Small intestine (tissue), 7 donors: ENCODE data around the gene CCR5. TPM values are rescaled to one million over a fixed set of nuclear protein-coding genes. Genes with fewer than 3 reads are reported as not detected.
"Not testable (repeated sequence)": the region's sequence is repeated elsewhere in the genome, so short reads cannot be mapped to it uniquely, and the experiment has no call there.

Source experiments
- DNase-seq, 2 donors: peaks; one replicate each; pipeline versions ENCODE4 v3.0.0 to v3.0.0-alpha.2; 2013
- FAIRE-seq: peaks from 2 replicates; lab custom pipeline; 2012; peaks lifted over from hg19 to GRCh38; lab: Jason Lieb, UNC
- H3K27ac ChIP-seq, 3 donors: one replicate each; pipeline ENCODE4 v1.5.1; 2013; ENCODE audit warnings: low read length in 2 of 3, mild to moderate bottlenecking in 2 of 3, control low read depth in 1 of 3, inconsistent platforms in 1 of 3, low read depth in 1 of 3, moderate library complexity in 1 of 3
- H3K27me3 ChIP-seq, 3 donors: one replicate each; pipeline ENCODE4 v1.6.1; 2013; ENCODE audit warnings: low read length in 3 of 3, inconsistent platforms in 1 of 3; ENCODE audit not compliant: control insufficient read depth in 3 of 3, insufficient read depth in 3 of 3
- H3K36me3 ChIP-seq, 3 donors: one replicate each; pipeline ENCODE4 v1.6.1; 2013; ENCODE audit warnings: low read length in 3 of 3, inconsistent platforms in 1 of 3, low read depth in 1 of 3, mild to moderate bottlenecking in 1 of 3, moderate library complexity in 1 of 3; ENCODE audit not compliant: control insufficient read depth in 3 of 3, insufficient read depth in 2 of 3
- H3K4me1 ChIP-seq, 3 donors: one replicate each; pipeline ENCODE4 v1.6.1; 2013; ENCODE audit warnings: low read length in 2 of 3, inconsistent platforms in 1 of 3, low read depth in 1 of 3, mild to moderate bottlenecking in 1 of 3, moderate library complexity in 1 of 3; ENCODE audit not compliant: control insufficient read depth in 3 of 3, insufficient read depth in 2 of 3
- H3K4me3 ChIP-seq, 3 donors: one replicate each; pipeline ENCODE4 v1.5.1; 2013; ENCODE audit warnings: low read length in 3 of 3, control low read depth in 1 of 3, inconsistent platforms in 1 of 3, low read depth in 1 of 3, mild to moderate bottlenecking in 1 of 3, moderate library complexity in 1 of 3
- H3K9me3 ChIP-seq, 2 donors: one replicate each; pipeline ENCODE4 v1.6.1; 2013; ENCODE audit warnings: low read depth in 1 of 2, low read length in 1 of 2; ENCODE audit not compliant: control insufficient read depth in 2 of 2, insufficient read depth in 1 of 2
- WGBS, 3 donors: extraction: QIAGEN DNeasy Blood & Tissue Kit; methylation state at CpG; one replicate each; pipeline ENCODE4 v1.1.7; 2013; 5-methylcytosine and 5-hydroxymethylcytosine counted together
- polyA plus RNA-seq, 4 donors: library from polyadenylated mRNA; stranded (reverse) in 3 of 4; unstranded in 1 of 4; fragments of 200-250 nt in 3 of 4; fragments of 120-200 nt in 1 of 4; gene quantifications; one replicate each; pipeline versions ENCODE4 v1.2.1 to v1.2.3, GENCODE V29; 2013
- donor health status: healthy with polysubstance abuse.
- donor health status: control.
- donor health status: control.
- donor health status: Bipolar disorder and iron deficiency.
- donor health status: healthy.

CCR5 gene
- polyA plus RNA-seq, 4 donors, result 0.81 to 1.5 (median 0.92) TPM

DNA sequence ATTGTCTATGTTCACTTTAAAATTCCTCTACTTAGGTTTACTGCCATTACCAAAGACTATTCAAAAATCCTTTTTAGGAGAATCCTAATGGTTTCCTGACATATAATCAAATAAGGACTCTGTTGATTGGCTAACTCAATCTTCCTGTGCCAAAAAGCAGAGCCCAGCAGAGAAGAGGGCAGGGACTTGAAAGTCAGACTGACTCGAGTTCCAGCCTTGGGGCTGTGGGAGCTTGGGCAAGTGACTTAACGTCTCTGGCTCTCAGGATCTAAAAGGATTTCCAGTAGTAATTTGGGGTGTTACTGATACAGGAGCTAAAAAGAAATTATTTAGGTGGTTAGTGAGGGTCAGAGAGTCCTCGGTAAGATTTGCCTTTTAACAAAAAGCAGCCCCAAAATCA is 10.9 kb downstream of the CCR5 start:
- Histone ChIP-seq H3K4me3 (no peak overlapping the region), H3K27me3 (no peaks in the 10 kb centered on the region), H3K36me3 (no peaks in the 10 kb centered on the region), H3K4me1 (peaks cover 0 to 11% (median 3%) of the 10 kb centered on the region in 3 donors), H3K27ac (no peak overlapping the region), H3K9me3 (no peaks in the 10 kb centered on the region)
- DNase-seq (no peak), FAIRE-seq (no peak)
- 58 to 62% (median 59%) methylated on average over 3 of the region's 3 CpGs for WGBS, 3 donors

DNA sequence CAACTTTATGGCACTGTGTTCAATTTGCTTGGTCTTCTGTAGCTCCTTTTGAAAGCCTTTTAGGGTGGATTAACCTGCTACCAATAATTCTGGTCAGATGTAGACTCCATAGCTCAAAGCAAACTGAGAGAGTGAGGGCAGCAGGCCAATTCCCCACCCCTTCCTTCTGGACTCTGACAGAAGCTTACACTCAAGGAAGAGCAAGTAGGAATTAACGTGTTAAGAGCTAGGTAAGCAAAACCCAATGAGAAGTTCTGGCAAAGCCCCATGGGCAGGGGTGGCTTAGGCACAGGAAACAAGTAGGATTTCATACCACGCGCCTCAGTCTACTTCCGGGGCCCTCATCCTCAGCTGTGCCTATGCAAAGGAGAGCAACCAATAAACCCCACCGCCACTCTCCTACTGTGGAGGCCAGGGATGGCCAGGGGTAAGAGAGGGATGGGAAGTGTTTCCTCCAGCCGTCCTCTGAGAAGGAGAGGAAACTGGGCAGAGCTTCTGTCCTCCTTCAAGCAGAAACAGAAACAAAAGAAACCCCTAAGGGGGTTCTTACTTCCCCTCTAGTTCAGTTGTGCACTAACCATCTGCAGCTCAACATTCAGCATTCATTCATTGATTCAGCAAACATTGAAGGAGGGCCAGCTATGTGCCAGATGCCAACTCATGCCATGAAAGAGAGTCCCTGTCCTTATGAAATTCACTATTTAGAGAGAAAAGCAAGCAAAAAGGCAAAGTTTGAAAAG is 12.6 kb downstream of the CCR5 start:
- FAIRE-seq (no peak), DNase-seq (peak in 1 of 2 donors; percentile 64)
- H3K4me1 ChIP-seq, result peaks cover 0 to 11% (median 3%) of the 10 kb centered on the region in 3 donors
- H3K36me3 ChIP-seq, result no peaks in the 10 kb centered on the region
- H3K27me3 ChIP-seq, result no peaks in the 10 kb centered on the region
- H3K4me3 ChIP-seq, result no peak overlapping the region
- 38 to 54% (median 49%) methylated on average over 6 of the region's 6 CpGs for WGBS, 3 donors
- H3K27ac ChIP-seq, result no peak overlapping the region
- H3K9me3 ChIP-seq, result peaks cover 0 to 6% of the 10 kb centered on the region in 2 donors

DNA sequence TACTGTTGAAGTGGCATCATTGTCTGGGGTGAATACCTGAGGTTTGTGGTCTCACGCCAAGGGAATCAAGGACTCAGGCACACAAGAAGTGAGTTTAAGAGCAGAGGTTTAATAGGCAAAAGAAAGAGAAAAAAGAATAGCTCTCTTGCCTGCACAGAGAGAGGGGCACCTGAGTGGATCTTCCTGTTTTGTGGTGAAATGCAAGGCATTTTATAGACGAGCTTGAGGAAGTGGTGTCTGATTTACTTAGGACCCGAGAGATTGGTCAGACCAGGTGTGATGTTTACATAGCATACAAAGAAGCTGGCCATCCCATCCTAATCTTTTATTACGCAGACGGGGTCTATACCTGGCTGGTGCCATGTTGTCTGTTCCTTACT is 13.2 kb downstream of the CCR5 start:
- Histone ChIP-seq H3K36me3 (no peaks in the 10 kb centered on the region), H3K9me3 (peaks cover 0 to 6% of the 10 kb centered on the region in 2 donors), H3K27ac (no peak overlapping the region), H3K4me1 (peaks cover 0 to 11% (median 3%) of the 10 kb centered on the region in 3 donors), H3K27me3 (no peaks in the 10 kb centered on the region), H3K4me3 (no peak overlapping the region)
- DNase-seq (no peak), FAIRE-seq (no peak)
- WGBS, 3 donors, result 51 to 59% (median 53%) methylated on average over 5 of the region's 5 CpGs

DNA sequence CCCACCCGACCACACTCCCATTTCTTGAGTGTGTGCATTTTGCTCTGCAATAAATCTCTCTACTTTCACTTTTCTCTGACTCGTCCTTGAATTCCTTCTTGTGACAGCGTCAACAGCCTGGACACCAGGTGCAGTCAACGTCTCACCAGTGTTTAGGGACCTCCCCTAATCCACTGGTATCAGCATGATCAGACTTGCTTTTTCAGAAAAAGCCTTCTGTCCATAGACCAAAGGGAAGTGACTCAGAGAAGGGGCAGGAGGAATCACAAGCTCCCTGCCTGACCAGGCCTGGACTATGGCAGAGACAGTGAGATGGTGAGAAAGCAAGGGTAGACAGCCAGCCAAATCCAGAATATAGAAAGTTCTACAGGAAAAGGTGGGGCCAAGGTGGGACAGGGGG is 15.5 kb downstream of the CCR5 start:
- H3K4me1 ChIP-seq, result peaks cover 0 to 8% (median 3%) of the 10 kb centered on the region in 3 donors
- peak; percentile 59 to 79 for DNase-seq
- peaks cover 0 to 6% of the 10 kb centered on the region in 2 donors for H3K9me3 ChIP-seq
- FAIRE-seq, result no peak
- H3K4me3 ChIP-seq, result no peak overlapping the region
- H3K27ac ChIP-seq, result peak overlapping the region in 1 of 3 donors; percentile 12
- 9 to 34% (median 14%) methylated on average over 4 of the region's 4 CpGs for WGBS, 3 donors
- no peaks in the 10 kb centered on the region for H3K36me3 ChIP-seq
- H3K27me3 ChIP-seq, result no peaks in the 10 kb centered on the region

DNA sequence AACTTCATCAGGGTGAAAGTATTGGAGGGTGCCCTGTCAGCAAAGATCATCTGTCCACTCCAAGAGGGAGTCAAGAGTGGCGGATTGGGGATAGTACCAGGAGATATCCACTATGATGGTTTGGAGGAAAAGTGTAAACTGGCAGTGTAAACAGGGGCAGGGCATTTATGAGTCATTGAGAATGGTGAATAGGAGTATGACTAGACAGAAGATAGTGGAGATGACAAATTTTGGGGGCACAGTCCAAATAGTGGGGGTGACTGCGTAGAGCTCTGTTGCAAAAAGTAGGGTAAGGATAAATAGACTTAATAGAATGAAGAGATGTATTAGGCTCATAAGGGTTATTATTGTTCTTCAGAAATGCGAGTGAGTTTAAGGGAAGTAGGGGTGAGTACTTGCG is 18.1 kb downstream of the CCR5 start:
- FAIRE-seq, H3K4me1 ChIP-seq, H3K9me3 ChIP-seq, H3K4me3 ChIP-seq, H3K27me3 ChIP-seq, H3K36me3 ChIP-seq, DNase-seq, H3K27ac ChIP-seq: not testable (repeated sequence)
- WGBS, 3 donors, result 91 to 97% (median 93%) methylated on average over 4 of the region's 4 CpGs

DNA sequence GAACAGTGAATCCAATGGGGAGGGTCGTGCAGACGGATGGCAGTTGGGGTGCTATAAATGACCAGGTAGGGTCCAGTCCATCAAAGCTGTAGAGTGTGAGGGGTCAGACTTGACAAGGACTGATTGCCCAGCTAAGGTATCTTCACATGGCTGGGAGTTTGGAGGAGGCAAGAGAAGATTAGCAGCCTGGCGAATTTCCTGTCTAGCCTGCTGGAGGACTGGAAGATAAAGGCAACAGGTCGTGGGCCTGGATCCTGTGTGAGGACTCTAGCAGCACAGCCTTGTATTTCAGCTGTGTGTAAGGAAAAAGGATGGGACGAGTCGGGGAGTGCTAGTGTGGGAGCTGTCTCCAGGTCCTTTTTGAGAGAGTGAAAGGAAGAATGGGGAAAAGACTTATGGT is 18.6 kb downstream of the CCR5 start:
- peaks cover 0 to 2% (median 0%) of the 10 kb centered on the region in 3 donors for H3K36me3 ChIP-seq
- FAIRE-seq, result no peak
- no peak overlapping the region for H3K4me3 ChIP-seq
- no peak for DNase-seq
- peaks cover 0 to 6% of the 10 kb centered on the region in 2 donors for H3K9me3 ChIP-seq
- no peaks in the 10 kb centered on the region for H3K27me3 ChIP-seq
- WGBS, 3 donors, result 87 to 89% (median 89%) methylated on average over 6 of the region's 6 CpGs
- no peak overlapping the region for H3K27ac ChIP-seq
- H3K4me1 ChIP-seq, result peaks cover 0 to 11% (median 0%) of the 10 kb centered on the region in 3 donors

DNA sequence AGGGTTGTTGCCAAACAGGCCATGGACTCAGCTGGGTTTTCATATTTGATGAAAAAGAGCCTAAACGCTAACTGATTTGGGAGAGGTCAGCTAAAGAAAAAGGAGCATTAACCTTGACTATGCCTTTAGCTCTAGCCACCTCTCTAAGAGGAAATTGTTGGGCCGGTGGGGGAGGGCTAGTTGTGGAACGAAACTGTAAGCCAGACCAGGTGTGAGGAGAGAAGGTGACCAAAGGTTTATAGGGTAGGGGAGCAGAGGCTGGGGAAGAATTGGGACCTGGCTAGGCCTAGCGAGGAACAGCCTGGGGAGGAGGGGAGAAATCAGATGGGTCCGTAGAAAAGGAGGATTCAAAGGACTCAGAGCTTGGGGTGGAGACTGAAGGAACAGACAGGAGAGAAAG is 20.8 kb downstream of the CCR5 start:
- peaks cover 0 to 16% (median 0%) of the 10 kb centered on the region in 3 donors for H3K4me1 ChIP-seq
- WGBS, 3 donors, result 90 to 94% (median 93%) methylated on average over 5 of the region's 5 CpGs
- FAIRE-seq, DNase-seq, H3K27ac ChIP-seq, H3K27me3 ChIP-seq, H3K4me3 ChIP-seq, H3K36me3 ChIP-seq, H3K9me3 ChIP-seq: not testable (repeated sequence)

DNA sequence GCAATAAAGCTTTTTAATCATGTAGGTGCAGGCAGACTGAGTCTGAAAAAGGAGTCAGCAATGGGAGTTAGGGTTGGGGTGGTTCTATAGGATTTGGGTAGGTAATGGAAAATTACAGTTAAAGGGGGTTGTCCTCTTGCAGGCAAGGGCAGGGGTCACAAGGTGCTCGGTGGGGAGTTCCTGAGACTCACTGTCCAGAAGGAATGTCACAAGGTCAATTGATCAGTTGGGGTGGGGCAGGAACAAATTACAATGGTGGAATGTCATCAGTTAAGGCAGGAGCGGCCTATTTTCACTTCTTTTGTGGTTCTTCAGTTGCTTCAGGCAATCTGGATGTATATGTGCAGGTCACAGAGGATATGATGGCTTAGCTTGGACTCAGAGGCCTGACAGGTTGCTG is 22.3 kb downstream of the CCR5 start:
- FAIRE-seq (no peak), DNase-seq (no peak)
- Histone ChIP-seq H3K27ac (no peak overlapping the region), H3K9me3 (peaks cover 0 to under 1% of the 10 kb centered on the region in 2 donors), H3K4me1 (peaks cover 0 to 16% (median 0%) of the 10 kb centered on the region in 3 donors), H3K36me3 (peaks cover 0 to 2% (median 0%) of the 10 kb centered on the region in 3 donors), H3K27me3 (no peaks in the 10 kb centered on the region), H3K4me3 (no peak overlapping the region)
- 59 to 80% (median 67%) methylated on average over 2 of the region's 2 CpGs for WGBS, 3 donors
